Mucosa of gallbladder (tissue), 1 donor: ENCODE results near the gene MBTPS1. TPM values are rescaled to one million over a fixed set of nuclear protein-coding genes. Genes with fewer than 3 reads are reported as not detected.
A peak's percentile ranks its signal among the peaks of the same experiment; 100 is the strongest.

Experiments
- DNase-seq: peaks from one replicate; pipeline ENCODE4 v3.0.0-alpha.2; 2020; ENCODE audit warnings: low spot score
- total RNA-seq: library from RNA; stranded (reverse); gene quantifications from one replicate; pipeline ENCODE4 v1.2.1, GENCODE V29; 2021
- donor health status: DM: no; HTN: no; CAD: no.

Gene MBTPS1
- total RNA-seq, 1 donor from 2014 or later, result 87.6 TPM

- DNase-seq, result no peak
Observed at GRCh38 chr16:84098939-84099338, 17.8 kb downstream of the MBTPS1 start.

GRCh38 chr16:84096447-84097005 lies 20.2 kb downstream of the MBTPS1 start:
- DNase-seq, result no peak

- no peak for DNase-seq
Observed at GRCh38 chr16:84095466-84095865, 21.3 kb downstream of the MBTPS1 start.

- no peak for DNase-seq
Observed at GRCh38 chr16:84093879-84094270, 22.9 kb downstream of the MBTPS1 start.

GRCh38 chr16:84093120-84093878 lies 23.4 kb downstream of the MBTPS1 start:
- no peak for DNase-seq

- DNase-seq, result no peak
Observed at GRCh38 chr16:84091460-84091859, 25.3 kb downstream of the MBTPS1 start.

- no peak for DNase-seq
Observed at GRCh38 chr16:84090211-84090610, 26.5 kb downstream of the MBTPS1 start.

- DNase-seq, result no peak
Observed at GRCh38 chr16:84088695-84089395, 27.9 kb downstream of the MBTPS1 start.

- no peak for DNase-seq
Observed at GRCh38 chr16:84087466-84088151, 29.1 kb downstream of the MBTPS1 start.

- no peak for DNase-seq
Observed at GRCh38 chr16:84087001-84087400, 29.7 kb downstream of the MBTPS1 start.

GRCh38 chr16:84086341-84086740 lies 30.4 kb downstream of the MBTPS1 start:
- DNase-seq, result no peak

GRCh38 chr16:84085773-84086172 lies 31.0 kb downstream of the MBTPS1 start:
- DNase-seq, result no peak

- no peak for DNase-seq
Observed at GRCh38 chr16:84085271-84085667, 31.5 kb downstream of the MBTPS1 start.

GRCh38 chr16:84084570-84085270 lies 32.0 kb downstream of the MBTPS1 start:
- DNase-seq, result peak; percentile 43

- DNase-seq, result no peak
Observed at GRCh38 chr16:84082835-84083569, 33.7 kb downstream of the MBTPS1 start.

GRCh38 chr16:84082110-84082509 lies 34.6 kb downstream of the MBTPS1 start:
- DNase-seq, result no peak

GRCh38 chr16:84081446-84081989 lies 35.2 kb downstream of the MBTPS1 start:
- DNase-seq, result no peak

GRCh38 chr16:84080813-84081212 lies 35.9 kb downstream of the MBTPS1 start:
- no peak for DNase-seq

- DNase-seq, result no peak
Observed at GRCh38 chr16:84080378-84080777, 36.4 kb downstream of the MBTPS1 start.

GRCh38 chr16:84079664-84080063 lies 37.1 kb downstream of the MBTPS1 start:
- no peak for DNase-seq

- no peak for DNase-seq
Observed at GRCh38 chr16:84075376-84075775, 41.4 kb downstream of the MBTPS1 start.
